K562 (cell line): ENCODE measurements around the gene MMP17. TPM values are rescaled to one million over a fixed set of nuclear protein-coding genes. Genes with fewer than 3 reads are reported as not detected.

Experiments used
- BCOR ChIP-seq: fragments of 450-650 bp; IDR thresholded peaks from 2 replicates; pipeline ENCODE4 v1.6.1; 2016
- BRD4 ChIP-seq: fragments of 200-600 bp; sonication (generic); IDR thresholded peaks from 2 replicates; pipeline ENCODE4 v1.6.1; 2017; ENCODE audit warnings: inconsistent platforms
- CLOCK ChIP-seq: fragments of 250-450 bp; sonication (Bioruptor Pico); IDR thresholded peaks from 2 replicates; pipeline ENCODE4 v1.4.0; 2020; ENCODE audit warnings: mild to moderate bottlenecking, moderate library complexity, borderline replicate concordance
- HOMEZ ChIP-seq: fragments of 250-450 bp; sonication (Bioruptor Pico); IDR thresholded peaks from 2 replicates; pipeline ENCODE4 v1.4.0; 2020; ENCODE audit warnings: mild to moderate bottlenecking, moderate library complexity
- NR2C1 ChIP-seq, 2 experiments: fragments of 450-650 bp; IDR thresholded peaks; 2 replicates each; pipeline ENCODE4 v1.6.1; 2017; ENCODE audit warnings: mild to moderate bottlenecking in 2 of 2, antibody characterized with exemption in 1 of 2, inconsistent platforms in 1 of 2, missing compliant biosample characterization in 1 of 2, missing genetic modification characterization in 1 of 2
- PTTG1 ChIP-seq: fragments of 450-650 bp; IDR thresholded peaks from 2 replicates; pipeline ENCODE4 v1.6.1; 2016; ENCODE audit warnings: low read depth, mild to moderate bottlenecking, missing genetic modification characterization, missing compliant biosample characterization
- RREB1 ChIP-seq: fragments of 250-450 bp; sonication (Bioruptor Pico); IDR thresholded peaks from 2 replicates; pipeline ENCODE4 v1.4.0; 2020
- TGIF2 ChIP-seq: sonication (generic); formaldehyde crosslinking; IDR thresholded peaks from 2 replicates; pipeline ENCODE4 v1.8.1; 2022; ENCODE audit warnings: mild to moderate bottlenecking, missing genetic modification reagents, moderate library complexity
- ZFP36 ChIP-seq: fragments of 150-350 bp; IDR thresholded peaks from 2 replicates; pipeline ENCODE4 v1.6.1; 2018; ENCODE audit warnings: low read length, low read depth; ENCODE audit not compliant: partially characterized antibody
- polyA plus RNA-seq, 8 experiments: library from polyadenylated mRNA; depleted of rRNA in 4 of 8; stranded (reverse) in 5 of 8; unstranded in 3 of 8; fragments of >200 nt; fragmentation: Nextera tagmentation in 2 of 8; fragmentation: Illumina TruSeq in 1 of 8; extraction: Ambion mirVana in 2 of 8; extraction: Trizol in 1 of 8; gene quantifications; 2 replicates each; pipeline versions ENCODE4 v1.2.1 to v1.2.3, GENCODE V29; 2011 to 2014; ENCODE audit warnings: inconsistent platforms in 1 of 8, missing spikeins in 1 of 8
- total RNA-seq, 7 experiments: library from RNA; depleted of rRNA in 6 of 7; stranded (reverse); fragments of >200 nt in 6 of 7; fragmentation: Illumina TruSeq in 2 of 7; extraction: Trizol in 2 of 7; gene quantifications; 2 replicates each; pipeline versions ENCODE4 v1.2.1 to v1.2.3, GENCODE V29; 2011 to 2021; ENCODE audit warnings: low replicate concordance in 1 of 7

The MMP17 gene
- total and polyA plus RNA-seq, 9 of the 15 experiments (the other 6 are each of a cell fraction or from before 2014, with no cell fraction given) = 1.1 to 21.2 (median 17.1) TPM; not detected in 2

- TF ChIP-seq CLOCK (CRISPR knock-in tag) = no peak
- TF ChIP-seq TGIF2 = no peak
- TF ChIP-seq PTTG1 (tag) = 0 out of 2 replicates have a peak, but pooled peaks have one; percentile 1
- no peak for TF ChIP-seq NR2C1 (IDR thresholded peaks at IDR 0.05)
- 0 out of 2 replicates have a peak, but pooled peaks have one; percentile 7 for TF ChIP-seq NR2C1 (tag; IDR thresholded peaks at IDR 0.05)
- TF ChIP-seq BRD4 = no peak
- no peak for TF ChIP-seq HOMEZ
- TF ChIP-seq BCOR = peak; percentile 93
- TF ChIP-seq ZFP36 = peak; percentile 98
- TF ChIP-seq RREB1 (CRISPR knock-in tag) = no peak
- TF ChIP-seq, all 486 proteins: peak for 17
These were observed 33.3 kb downstream of the MMP17 start (continued) for GRCh38 chr12:131861261-131862083.
